ENCODE measurements around the gene DSCAML1. TPM values are rescaled to one million over a fixed set of nuclear protein-coding genes. Genes with fewer than 3 reads are reported as not detected.

Gene DSCAML1
- total RNA-seq, 1 donor from 2014 or later: 0.09 TPM

- Mint-ChIP-seq H3K36me3 (ENCODE audit: low read depth) (peaks cover 4% of the 10 kb centered on the region), H3K27me3 (ENCODE audit: low read depth) (peaks cover 14% of the 10 kb centered on the region)
- no peak for DNase-seq (ENCODE audit: low read depth, low spot score)
These were observed 347.8 kb downstream of the DSCAML1 start for GRCh38 chr11:117449111-117449693.

GRCh38 chr11:117444711-117445658 lies 352.0 kb downstream of the DSCAML1 start:
- Mint-ChIP-seq H3K9me3 (no peaks in the 10 kb centered on the region), H3K4me1 (peaks cover 20% of the 10 kb centered on the region), H3K27me3 (ENCODE audit: low read depth) (peaks cover 24% of the 10 kb centered on the region), H3K36me3 (ENCODE audit: low read depth) (no peaks in the 10 kb centered on the region), H3K27ac (ENCODE audit: unreplicated experiment) (no peak overlapping the region), H3K4me3 (no peak overlapping the region)
- DNase-seq (ENCODE audit: low read depth, low spot score): no peak
- no peak for TF ChIP-seq CTCF (conservative IDR thresholded peaks at IDR 0.05)

More at GRCh38 chr11:117449111-117449693, 347.8 kb downstream of the DSCAML1 start:
- Mint-ChIP-seq H3K4me1 (peaks cover 6% of the 10 kb centered on the region), H3K27ac (ENCODE audit: unreplicated experiment) (peak overlapping the region; percentile 23), H3K4me3 (no peak overlapping the region), H3K9me3 (peaks cover 9% of the 10 kb centered on the region)
- TF ChIP-seq CTCF (conservative IDR thresholded peaks at IDR 0.05): no peak

- peaks cover 20% of the 10 kb centered on the region for H3K4me1 Mint-ChIP-seq
- no peaks in the 10 kb centered on the region for H3K9me3 Mint-ChIP-seq
- peaks cover 24% of the 10 kb centered on the region for H3K27me3 Mint-ChIP-seq (ENCODE audit: low read depth)
- H3K4me3 Mint-ChIP-seq: no peak overlapping the region
- no peak for TF ChIP-seq CTCF (conservative IDR thresholded peaks at IDR 0.05)
- peak overlapping the region; percentile 93 for H3K27ac Mint-ChIP-seq (ENCODE audit: unreplicated experiment)
- no peaks in the 10 kb centered on the region for H3K36me3 Mint-ChIP-seq (ENCODE audit: low read depth)
- DNase-seq (ENCODE audit: low read depth, low spot score): no peak
These were observed 352.8 kb downstream of the DSCAML1 start for GRCh38 chr11:117444256-117444655.

- peak; percentile 69 for DNase-seq (ENCODE audit: low read depth, low spot score)
- peak overlapping the region; percentile 93 for H3K27ac Mint-ChIP-seq (ENCODE audit: unreplicated experiment)
- H3K4me1 Mint-ChIP-seq: peaks cover 20% of the 10 kb centered on the region
- TF ChIP-seq CTCF (conservative IDR thresholded peaks at IDR 0.05): peak; percentile 68
- H3K9me3 Mint-ChIP-seq: no peaks in the 10 kb centered on the region
- H3K4me3 Mint-ChIP-seq: no peak overlapping the region
- H3K36me3 Mint-ChIP-seq (ENCODE audit: low read depth): no peaks in the 10 kb centered on the region
- H3K27me3 Mint-ChIP-seq (ENCODE audit: low read depth): peaks cover 24% of the 10 kb centered on the region
These were observed 353.5 kb downstream of the DSCAML1 start for GRCh38 chr11:117443266-117444186.

- Mint-ChIP-seq H3K27me3 (ENCODE audit: low read depth) (peaks cover 18% of the 10 kb centered on the region), H3K36me3 (ENCODE audit: low read depth) (no peaks in the 10 kb centered on the region), H3K4me1 (peaks cover 20% of the 10 kb centered on the region), H3K27ac (ENCODE audit: unreplicated experiment) (no peak overlapping the region), H3K4me3 (no peak overlapping the region), H3K9me3 (no peaks in the 10 kb centered on the region)
- no peak for TF ChIP-seq CTCF (conservative IDR thresholded peaks at IDR 0.05)
- DNase-seq (ENCODE audit: low read depth, low spot score): no peak
These were observed 354.2 kb downstream of the DSCAML1 start for GRCh38 chr11:117442869-117443239.

Data from neural crest cell (in vitro differentiated cells).